ENCODE results near the gene DGKD. TPM values are rescaled to one million over a fixed set of nuclear protein-coding genes. Genes with fewer than 3 reads are reported as not detected.

DGKD gene
- total RNA-seq, 6 donors from 2014 or later, result 50.0 to 141 (median 75.6) TPM

DNA sequence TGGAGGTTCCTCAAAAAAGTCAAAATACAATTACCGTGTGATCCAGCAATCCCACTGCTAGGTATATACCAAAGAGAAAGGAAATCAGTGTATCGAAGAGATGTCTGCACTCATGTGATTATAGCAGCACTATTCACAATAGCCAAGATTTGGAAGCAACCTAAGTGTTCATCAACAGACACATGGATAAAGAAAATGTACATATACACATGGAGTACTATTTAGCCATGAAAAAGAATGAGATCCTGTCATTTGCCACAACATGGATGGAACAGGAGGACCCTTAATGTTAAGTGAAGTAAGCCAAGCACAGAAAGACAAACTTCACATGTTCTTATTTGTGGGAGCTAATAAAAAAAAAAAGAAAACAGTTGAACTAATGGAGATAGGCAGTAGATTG is 78.7 kb downstream of the DGKD start:
- Histone ChIP-seq H3K4me3 (no peak overlapping the region), H3K27me3 (no peaks in the 10 kb centered on the region), H3K36me3 (peaks cover 7 to 36% (median 30%) of the 10 kb centered on the region in 4 donors), H3K4me1 (no peaks in the 10 kb centered on the region), H3K9me3 (no peaks in the 10 kb centered on the region), H3K27ac (no peak overlapping the region)
- DNase-seq, result no peak
- WGBS, 2 donors, result 97 to 98% methylated on average over 2 of the region's 2 CpGs
- no peak for TF ChIP-seq EP300 (IDR thresholded peaks at IDR 0.05)
- TF ChIP-seq, protein P1, sequence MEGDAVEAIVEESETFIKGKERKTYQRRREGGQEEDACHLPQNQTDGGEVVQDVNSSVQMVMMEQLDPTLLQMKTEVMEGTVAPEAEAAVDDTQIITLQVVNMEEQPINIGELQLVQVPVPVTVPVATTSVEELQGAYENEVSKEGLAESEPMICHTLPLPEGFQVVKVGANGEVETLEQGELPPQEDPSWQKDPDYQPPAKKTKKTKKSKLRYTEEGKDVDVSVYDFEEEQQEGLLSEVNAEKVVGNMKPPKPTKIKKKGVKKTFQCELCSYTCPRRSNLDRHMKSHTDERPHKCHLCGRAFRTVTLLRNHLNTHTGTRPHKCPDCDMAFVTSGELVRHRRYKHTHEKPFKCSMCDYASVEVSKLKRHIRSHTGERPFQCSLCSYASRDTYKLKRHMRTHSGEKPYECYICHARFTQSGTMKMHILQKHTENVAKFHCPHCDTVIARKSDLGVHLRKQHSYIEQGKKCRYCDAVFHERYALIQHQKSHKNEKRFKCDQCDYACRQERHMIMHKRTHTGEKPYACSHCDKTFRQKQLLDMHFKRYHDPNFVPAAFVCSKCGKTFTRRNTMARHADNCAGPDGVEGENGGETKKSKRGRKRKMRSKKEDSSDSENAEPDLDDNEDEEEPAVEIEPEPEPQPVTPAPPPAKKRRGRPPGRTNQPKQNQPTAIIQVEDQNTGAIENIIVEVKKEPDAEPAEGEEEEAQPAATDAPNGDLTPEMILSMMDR (IDR thresholded peaks at IDR 0.05), result no peak
- no peak for TF ChIP-seq POLR2AphosphoS5 (IDR thresholded peaks at IDR 0.05)
- TF ChIP-seq POLR2A (IDR thresholded peaks at IDR 0.05), result no peak
- ATAC-seq (ENCODE audit: low FRiP score in 2 of 2), result no peak

DNA sequence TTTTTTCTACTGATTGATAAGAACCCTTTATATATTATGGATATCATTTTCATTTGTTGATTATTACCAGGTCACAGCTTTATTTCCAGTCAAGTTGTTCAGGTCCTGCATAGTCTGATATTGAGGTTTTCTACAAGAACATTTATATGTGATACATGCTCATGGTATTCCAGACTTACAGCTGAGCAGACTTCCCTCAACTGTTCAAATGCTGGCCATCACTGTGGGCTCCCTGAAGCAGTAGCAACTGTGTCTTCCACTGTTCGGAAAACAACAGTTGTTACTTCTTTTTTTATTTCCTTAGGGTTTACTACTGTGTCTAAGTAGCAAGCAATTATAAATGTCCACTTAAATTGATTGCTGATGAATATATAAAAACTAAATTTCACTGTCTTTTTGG is 79.5 kb downstream of the DGKD start:
- Histone ChIP-seq H3K4me3 (no peak overlapping the region), H3K27me3 (no peaks in the 10 kb centered on the region), H3K36me3 (peaks cover 8 to 43% (median 36%) of the 10 kb centered on the region in 4 donors), H3K9me3 (no peaks in the 10 kb centered on the region), H3K4me1 (no peaks in the 10 kb centered on the region), H3K27ac (no peak overlapping the region)
- TF ChIP-seq EP300 (IDR thresholded peaks at IDR 0.05) (no peak), POLR2AphosphoS5 (IDR thresholded peaks at IDR 0.05) (no peak), POLR2A (IDR thresholded peaks at IDR 0.05) (no peak)
- TF ChIP-seq, protein P1 (IDR thresholded peaks at IDR 0.05), result no peak
- WGBS, 2 donors, result 83 to 95% methylated on average over 1 of the region's 1 CpG
- ATAC-seq (ENCODE audit: low FRiP score in 2 of 2), result no peak
- DNase-seq, result no peak

DNA sequence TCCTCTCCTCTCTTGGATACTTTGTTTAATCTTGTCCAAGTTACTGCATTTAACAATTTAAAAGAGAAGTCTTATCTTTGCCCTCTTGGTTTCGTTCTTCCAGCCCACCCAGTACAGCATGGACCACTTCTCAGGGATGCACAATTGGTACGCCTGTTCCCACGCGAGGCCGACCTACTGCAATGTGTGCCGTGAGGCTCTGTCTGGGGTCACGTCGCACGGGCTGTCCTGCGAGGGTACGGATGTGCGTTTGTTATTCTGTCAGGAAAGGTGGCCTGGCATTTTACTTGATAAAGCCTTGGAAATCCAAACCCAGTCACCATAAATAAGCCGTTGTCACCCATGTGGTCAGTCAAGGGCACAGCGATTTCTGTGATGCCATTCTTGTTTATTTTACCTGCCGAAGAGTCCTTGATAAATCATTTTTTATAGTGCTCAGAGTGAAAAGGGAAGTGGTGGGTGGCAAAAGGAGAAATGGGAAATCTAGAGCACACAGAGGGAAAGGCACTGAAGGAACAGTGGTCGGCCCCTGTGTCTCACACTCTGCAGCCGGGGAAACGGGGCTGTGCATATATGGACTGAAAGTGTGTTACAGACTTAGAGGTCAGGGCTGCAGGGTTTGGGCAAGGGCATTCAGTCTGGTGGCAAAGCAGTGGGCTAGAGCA is 80.5 kb downstream of the DGKD start:
- no peaks in the 10 kb centered on the region for H3K4me1 ChIP-seq
- ATAC-seq (ENCODE audit: low FRiP score in 2 of 2) (peak in 1 of 2 donors; percentile 26), DNase-seq (peak in 1 of 2 donors; percentile 13)
- no peak overlapping the region for H3K4me3 ChIP-seq
- 79 to 83% methylated on average over 18 of the region's 18 CpGs for WGBS, 2 donors
- TF ChIP-seq POLR2A (IDR thresholded peaks at IDR 0.05), result no peak
- TF ChIP-seq EP300 (IDR thresholded peaks at IDR 0.05), result no peak
- TF ChIP-seq POLR2AphosphoS5 (IDR thresholded peaks at IDR 0.05), result no peak
- TF ChIP-seq, protein P1 (IDR thresholded peaks at IDR 0.05), result no peak
- no peak overlapping the region for H3K27ac ChIP-seq
- H3K36me3 ChIP-seq, result peaks cover 8 to 53% (median 44%) of the 10 kb centered on the region in 4 donors
- no peaks in the 10 kb centered on the region for H3K27me3 ChIP-seq
- H3K9me3 ChIP-seq, result no peaks in the 10 kb centered on the region

GRCh38 chr2:233435436-233436190 is 81.3 kb downstream of the DGKD start:
- TF ChIP-seq POLR2AphosphoS5 (IDR thresholded peaks at IDR 0.05) (no peak), EP300 (IDR thresholded peaks at IDR 0.05) (no peak), POLR2A (IDR thresholded peaks at IDR 0.05) (no peak)
- TF ChIP-seq, protein P1 (IDR thresholded peaks at IDR 0.05), result no peak
- Histone ChIP-seq H3K9me3 (no peaks in the 10 kb centered on the region), H3K36me3 (peaks cover 8 to 61% (median 48%) of the 10 kb centered on the region in 4 donors), H3K27me3 (no peaks in the 10 kb centered on the region), H3K4me1 (no peaks in the 10 kb centered on the region), H3K27ac (no peak overlapping the region), H3K4me3 (no peak overlapping the region)
- 96 to 97% methylated on average over 16 to 18 of the region's 18 CpGs for WGBS, 2 donors
- peak in 1 of 2 donors; percentile 16 for DNase-seq
- ATAC-seq (ENCODE audit: low FRiP score in 2 of 2), result no peak
